Activated CD8-positive, alpha-beta T cell treated with anti-CD3 and anti-CD28 coated beads for 36 hours (primary cell): ENCODE results near the gene NUAK1. TPM values are rescaled to one million over a fixed set of nuclear protein-coding genes. Genes with fewer than 3 reads are reported as not detected.

Experiments used
- ATAC-seq: fragments of 200-7000 bp; cut with Tn5 transposase; one replicate; pipeline ENCODE4 v1.10.0; 2021; ENCODE audit warnings: mild to moderate bottlenecking, moderate library complexity
- CTCF ChIA-PET: fragments of 350-600 bp; sonication (Branson Sonifier 250); formaldehyde crosslinking; loops from one replicate; lab custom pipeline; 2021; ENCODE audit warnings: antibody characterized with exemption; lab: Charles Lee
- POLR2A ChIA-PET: fragments of 350-600 bp; sonication (Branson Sonifier 250); formaldehyde crosslinking; loops from one replicate; lab custom pipeline; 2021; ENCODE audit warnings: antibody characterized with exemption; lab: Charles Lee
- DNase-seq: peaks from one replicate; pipeline ENCODE4 v3.0.0-alpha.2; 2020
- H3K27ac Mint-ChIP-seq: one replicate; pipeline ENCODE4 v1.8.0; 2021; ENCODE audit warnings: mild to moderate bottlenecking, mixed read lengths
- H3K27me3 Mint-ChIP-seq: one replicate; pipeline ENCODE4 v1.8.0; 2021; ENCODE audit warnings: mixed read lengths
- H3K36me3 Mint-ChIP-seq: one replicate; pipeline ENCODE4 v1.8.0; 2021; ENCODE audit warnings: low read depth, mixed read lengths
- H3K4me1 Mint-ChIP-seq: one replicate; pipeline ENCODE4 v1.8.0; 2021; ENCODE audit warnings: low read depth, mixed read lengths
- H3K4me3 Mint-ChIP-seq: one replicate; pipeline ENCODE4 v1.8.0; 2021; ENCODE audit warnings: mild to moderate bottlenecking, moderate library complexity, mixed read lengths
- H3K9me3 Mint-ChIP-seq: one replicate; pipeline ENCODE4 v1.8.0; 2021; ENCODE audit warnings: mixed read lengths
- CTCF ChIP-seq: fragments of 200-600 bp; IDR thresholded peaks from one replicate; pipeline ENCODE4 v1.8.0; 2022; ENCODE audit warnings: antibody characterized with exemption, mild to moderate bottlenecking
- intact Hi-C: fragments of 100-400 bp; cut with micrococcal nuclease; formaldehyde crosslinking; loops from one replicate; pipeline ENCODE4 v1.10.0; 2022
- total RNA-seq, 2 experiments: library from RNA; stranded (reverse); gene quantifications; one replicate each; pipeline ENCODE4 v1.2.3, GENCODE V29; 2021

NUAK1 gene
- total RNA-seq, 2 experiments from 2014 or later: not detected

- intact Hi-C loops: no loop called here
- no peaks in the 10 kb centered on the region for H3K36me3 Mint-ChIP-seq
- no peaks in the 10 kb centered on the region for H3K4me1 Mint-ChIP-seq
- ATAC-seq (no peak), DNase-seq (no peak)
- peaks cover 2% of the 10 kb centered on the region for H3K9me3 Mint-ChIP-seq
- H3K27me3 Mint-ChIP-seq: peaks cover 32% of the 10 kb centered on the region
- no peak overlapping the region for H3K4me3 Mint-ChIP-seq
- TF ChIP-seq CTCF: no peak
- ChIA-PET CTCF (interaction anchor here (0.8 kb wide), 1 partner anchor 25 kb away, joined by 3 read pairs; no protein-coding TSS in a partner anchor), POLR2A (no interaction called here)
- no peak overlapping the region for H3K27ac Mint-ChIP-seq
Observed at GRCh38 chr12:106160915-106161314, 22.2 kb upstream of the NUAK1 start.

GRCh38 chr12:106157802-106158201 lies 19.0 kb upstream of the NUAK1 start:
- DNase-seq (no peak), ATAC-seq (no peak)
- intact Hi-C loops: no loop called here
- Mint-ChIP-seq H3K4me3 (no peak overlapping the region), H3K27me3 (peaks cover 21% of the 10 kb centered on the region), H3K9me3 (peaks cover 2% of the 10 kb centered on the region), H3K36me3 (no peaks in the 10 kb centered on the region), H3K4me1 (no peaks in the 10 kb centered on the region), H3K27ac (no peak overlapping the region)
- ChIA-PET CTCF (interaction anchor here (1.0 kb wide), 1 partner anchor 9 kb away, joined by 3 read pairs; no protein-coding TSS in a partner anchor), POLR2A (no interaction called here)
- TF ChIP-seq CTCF: no peak

- no peak for DNase-seq
- no peaks in the 10 kb centered on the region for H3K4me1 Mint-ChIP-seq
- H3K27ac Mint-ChIP-seq: no peak overlapping the region
- peaks cover 7% of the 10 kb centered on the region for H3K27me3 Mint-ChIP-seq
- intact Hi-C loops: no loop called here
- POLR2A ChIA-PET: no interaction called here
- no peaks in the 10 kb centered on the region for H3K36me3 Mint-ChIP-seq
- no peaks in the 10 kb centered on the region for H3K9me3 Mint-ChIP-seq
- TF ChIP-seq CTCF: no peak
- CTCF ChIA-PET: no interaction called here
- no peak overlapping the region for H3K4me3 Mint-ChIP-seq
- ATAC-seq: no peak
Observed at GRCh38 chr12:106154751-106155273, 16.1 kb upstream of the NUAK1 start.

GRCh38 chr12:106152334-106152733 lies 13.6 kb upstream of the NUAK1 start:
- Mint-ChIP-seq H3K27me3 (peaks cover 12% of the 10 kb centered on the region), H3K36me3 (no peaks in the 10 kb centered on the region), H3K4me3 (no peak overlapping the region), H3K27ac (no peak overlapping the region), H3K9me3 (no peaks in the 10 kb centered on the region), H3K4me1 (no peaks in the 10 kb centered on the region)
- CTCF ChIA-PET: interaction anchor here (1.2 to 5.0 kb wide), 2 partner anchors 15 to 732 kb away, joined by 5 to 40 read pairs; partner anchors contain the start of gene NUAK1
- DNase-seq (no peak), ATAC-seq (no peak)
- TF ChIP-seq CTCF: no peak
- intact Hi-C loops: no loop called here
- POLR2A ChIA-PET: no interaction called here

GRCh38 chr12:106150555-106150954 lies 11.8 kb upstream of the NUAK1 start:
- Mint-ChIP-seq H3K27me3 (peaks cover 18% of the 10 kb centered on the region), H3K27ac (no peak overlapping the region), H3K9me3 (no peaks in the 10 kb centered on the region), H3K4me1 (no peaks in the 10 kb centered on the region), H3K4me3 (no peak overlapping the region), H3K36me3 (no peaks in the 10 kb centered on the region)
- intact Hi-C loops: no loop called here
- ChIA-PET POLR2A (no interaction called here), CTCF (interaction anchor here (5.0 kb wide), 1 partner anchor 13 kb away, joined by 40 read pairs; the partner anchor contains the start of gene NUAK1)
- no peak for TF ChIP-seq CTCF
- DNase-seq (no peak), ATAC-seq (no peak)
